Measurements from ENCODE around the gene MSI1.

Gene MSI1

DNA sequence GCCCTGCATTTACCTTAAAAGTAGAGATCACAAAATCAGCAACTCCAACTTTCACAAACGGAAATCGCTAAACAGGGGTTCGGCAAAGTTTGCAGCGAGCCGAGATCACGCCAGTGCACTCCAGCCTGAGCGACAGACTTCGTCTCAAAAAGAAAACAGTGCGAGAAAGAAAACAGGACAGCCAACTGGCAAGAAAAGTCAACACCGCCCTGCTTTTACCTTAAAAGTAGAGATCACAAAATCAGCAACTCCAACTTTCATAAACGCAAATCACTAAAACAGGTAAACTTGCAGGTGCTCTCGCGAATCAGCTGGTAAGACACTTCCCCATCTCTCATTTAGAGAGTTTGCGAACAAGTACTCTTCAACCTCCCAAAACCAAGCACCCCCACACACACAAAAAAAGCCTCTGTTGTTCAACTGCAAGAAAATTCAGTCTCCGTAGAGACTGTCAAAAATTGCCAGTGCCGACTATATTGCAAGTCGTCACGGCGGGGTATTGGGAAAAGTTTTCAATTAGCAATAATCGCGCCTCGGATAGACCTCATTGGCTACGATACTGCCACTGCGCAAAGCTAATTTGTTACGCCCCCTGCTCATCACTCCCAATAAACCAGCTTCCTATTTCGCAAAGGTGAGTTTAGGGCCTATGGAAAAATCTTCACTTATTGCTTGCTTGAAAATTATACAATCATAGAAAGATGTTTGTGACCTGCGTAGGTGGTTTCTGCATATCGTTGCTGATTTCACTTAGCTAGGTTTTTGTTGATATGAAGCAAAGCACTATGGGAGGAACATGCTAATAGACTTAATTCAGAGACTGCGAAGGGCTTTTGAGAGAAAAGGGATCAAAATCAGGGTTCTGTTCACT is 76.1 kb downstream of the MSI1 start, which contains the start of gene RNU4-1:
RNU4-1 (minus strand) TSS at position 577 of the 871 bp plus-strand sequence.
- Histone ChIP-seq H3K4me1 (ENCODE audit: insufficient read depth, low read length) (peaks cover 7% of the 10 kb centered on the region; the same call in 1 of the 2 replicates), H3K9ac (ENCODE audit: low read depth, low read length) (peak within 1 kb of the TSS; percentile 58), H3K36me3 (ENCODE audit: insufficient read depth, low read length) (no peaks in the 10 kb centered on the region), H3K9me3 (ENCODE audit: control insufficient read depth, insufficient read depth, low read length) (no peaks in the 10 kb centered on the region)

DNA sequence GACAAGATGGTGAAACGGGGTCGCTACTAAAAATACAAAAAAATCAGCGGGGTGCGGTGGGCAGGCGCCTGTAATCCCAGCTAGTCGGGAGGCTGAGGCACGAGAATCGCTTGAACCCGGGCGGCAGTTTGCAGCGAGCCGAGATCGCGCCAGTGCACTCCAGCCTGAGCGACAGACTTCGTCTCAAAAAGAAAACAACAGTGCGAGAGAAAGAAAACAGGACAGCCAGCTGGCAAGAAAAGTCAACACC is 76.6 kb downstream of the MSI1 start:
- Histone ChIP-seq H3K36me3 (ENCODE audit: insufficient read depth, low read length) (no peaks in the 10 kb centered on the region), H3K9ac (ENCODE audit: low read depth, low read length) (peak overlapping the region; percentile 58), H3K9me3 (ENCODE audit: control insufficient read depth, insufficient read depth, low read length) (no peaks in the 10 kb centered on the region), H3K4me1 (ENCODE audit: insufficient read depth, low read length) (peaks cover 7% of the 10 kb centered on the region; the same call in 1 of the 2 replicates)
